C4-2B (cell line): ENCODE data around the gene NCKAP5.

Experiments
- CTCF ChIP-seq: fragments of 450-650 bp; conservative IDR thresholded peaks from 2 replicates; pipeline ENCODE4 v1.5.1; 2017; ENCODE audit warnings: mild to moderate bottlenecking
- ZFX ChIP-seq: fragments of 450-650 bp; IDR thresholded peaks from 2 replicates; pipeline ENCODE4 v1.6.1; 2017

GRCh38 chr2:133004623-133005022 lies 563.6 kb downstream of the NCKAP5 start:
- TF ChIP-seq CTCF (no peak), ZFX (no peak)
